T-helper 17 cell (primary cell): ENCODE measurements around the gene SHANK2. TPM values are rescaled to one million over a fixed set of nuclear protein-coding genes. Genes with fewer than 3 reads are reported as not detected.

Source experiments
- ATAC-seq: fragments of 150-1000 bp; cut with Tn5 transposase; 2 replicates; pipeline ENCODE4 v1.10.0; 2021; ENCODE audit warnings: mild to moderate bottlenecking, moderate library complexity
- DNase-seq, 3 donors: peaks; one replicate each; pipeline versions ENCODE4 v3.0.0 to v3.0.0-alpha.2; 2020 to 2021
- H3K9me3 ChIP-seq: one replicate; pipeline ENCODE4 v1.7.0; 2013; ENCODE audit warnings: low read length, mild to moderate bottlenecking; ENCODE audit not compliant: control insufficient read depth, poor library complexity, severe bottlenecking
- H3K27ac Mint-ChIP-seq: one replicate; pipeline ENCODE4 v1.8.0; 2022; ENCODE audit warnings: mild to moderate bottlenecking, moderate library complexity, mixed read lengths
- H3K27me3 Mint-ChIP-seq: one replicate; pipeline ENCODE4 v1.8.0; 2022; ENCODE audit warnings: mixed read lengths
- H3K36me3 Mint-ChIP-seq: one replicate; pipeline ENCODE4 v1.8.0; 2022; ENCODE audit warnings: low read depth, mixed read lengths
- H3K4me1 Mint-ChIP-seq: one replicate; pipeline ENCODE4 v1.8.0; 2022; ENCODE audit warnings: mild to moderate bottlenecking, mixed read lengths
- H3K4me3 Mint-ChIP-seq: one replicate; pipeline ENCODE4 v1.8.0; 2022; ENCODE audit warnings: mild to moderate bottlenecking, moderate library complexity, mixed read lengths
- total RNA-seq, 4 donors: library from RNA in 2 of 4; stranded (reverse) in 2 of 4; gene quantifications; one replicate each; pipeline ENCODE4 v1.2.3 and lab custom pipeline; 2022 to 2026

The SHANK2 gene
- total RNA-seq, 2 donors from 2014 or later = 0.37 TPM; not detected in 1

DNA sequence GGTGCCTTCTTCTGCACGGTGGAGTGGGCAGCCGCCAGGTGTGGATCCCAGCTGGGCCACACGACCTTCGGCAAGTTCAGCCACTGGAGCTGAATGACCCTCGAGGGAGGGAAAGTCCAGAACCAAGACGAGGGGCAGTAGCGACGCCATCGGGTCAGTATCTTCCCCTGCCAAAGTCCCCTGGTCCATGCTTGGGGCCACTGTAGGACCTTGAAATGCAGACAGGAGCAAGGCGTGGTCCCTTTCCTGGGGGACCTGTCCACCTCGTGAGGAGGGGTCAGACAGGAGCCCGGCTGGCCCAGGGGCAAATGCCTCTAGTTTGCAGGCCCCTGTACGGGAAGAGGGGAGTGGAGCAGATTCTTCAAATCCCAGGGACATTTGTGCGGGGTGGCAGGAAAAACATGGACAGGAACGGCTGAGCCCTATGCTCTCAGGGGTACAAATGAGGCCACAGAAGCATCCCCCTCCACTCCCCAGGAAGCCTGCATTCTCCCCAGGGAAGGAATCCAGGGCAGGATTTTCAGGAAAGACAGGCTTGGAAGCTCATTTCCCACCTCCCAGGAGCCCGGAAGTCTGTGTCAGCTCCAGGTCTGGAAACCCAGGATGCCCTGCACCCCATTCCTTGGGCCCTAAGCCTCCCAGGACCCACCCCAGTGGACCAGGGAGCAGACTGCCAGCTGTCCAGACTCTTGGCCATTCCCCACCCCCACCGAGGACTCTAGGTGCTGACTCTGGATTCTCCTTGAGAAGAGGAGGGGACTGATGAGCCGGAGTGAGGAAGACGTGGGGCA, 6.6 kb downstream of the SHANK2 start:
- no peak overlapping the region for H3K4me3 Mint-ChIP-seq
- no peak for ATAC-seq
- H3K9me3 ChIP-seq = no peaks in the 10 kb centered on the region
- no peak overlapping the region for H3K27ac Mint-ChIP-seq
- H3K36me3 Mint-ChIP-seq = peaks cover 2% of the 10 kb centered on the region
- H3K4me1 Mint-ChIP-seq = no peaks in the 10 kb centered on the region
- no peak for DNase-seq
- peaks cover 56% of the 10 kb centered on the region for H3K27me3 Mint-ChIP-seq

- Mint-ChIP-seq H3K27ac (no peak overlapping the region), H3K27me3 (peaks cover 48% of the 10 kb centered on the region), H3K4me1 (no peaks in the 10 kb centered on the region), H3K36me3 (peaks cover 2% of the 10 kb centered on the region), H3K4me3 (no peak overlapping the region)
- ATAC-seq (no peak), DNase-seq (no peak)
- no peaks in the 10 kb centered on the region for H3K9me3 ChIP-seq
Observed at GRCh38 chr11:71244116-71244810, 8.1 kb downstream of the SHANK2 start.

GRCh38 chr11:71242391-71242790, 10.0 kb downstream of the SHANK2 start:
- no peak overlapping the region for H3K27ac Mint-ChIP-seq
- DNase-seq (no peak), ATAC-seq (no peak)
- no peaks in the 10 kb centered on the region for H3K9me3 ChIP-seq
- H3K4me3 Mint-ChIP-seq = no peak overlapping the region
- H3K36me3 Mint-ChIP-seq = no peaks in the 10 kb centered on the region
- no peaks in the 10 kb centered on the region for H3K4me1 Mint-ChIP-seq
- peaks cover 48% of the 10 kb centered on the region for H3K27me3 Mint-ChIP-seq

- no peaks in the 10 kb centered on the region for H3K9me3 ChIP-seq
- DNase-seq (no peak), ATAC-seq (no peak)
- Mint-ChIP-seq H3K36me3 (no peaks in the 10 kb centered on the region), H3K27ac (no peak overlapping the region), H3K27me3 (peaks cover 54% of the 10 kb centered on the region), H3K4me1 (no peaks in the 10 kb centered on the region), H3K4me3 (no peak overlapping the region)
Observed at GRCh38 chr11:71241721-71242259, 10.6 kb downstream of the SHANK2 start.

- no peaks in the 10 kb centered on the region for H3K36me3 Mint-ChIP-seq
- peaks cover 58% of the 10 kb centered on the region for H3K27me3 Mint-ChIP-seq
- H3K4me1 Mint-ChIP-seq = no peaks in the 10 kb centered on the region
- no peak overlapping the region for H3K27ac Mint-ChIP-seq
- H3K4me3 Mint-ChIP-seq = no peak overlapping the region
- no peak for ATAC-seq
- no peak for DNase-seq
- no peaks in the 10 kb centered on the region for H3K9me3 ChIP-seq
Observed at GRCh38 chr11:71240865-71241691, 11.3 kb downstream of the SHANK2 start.

DNA sequence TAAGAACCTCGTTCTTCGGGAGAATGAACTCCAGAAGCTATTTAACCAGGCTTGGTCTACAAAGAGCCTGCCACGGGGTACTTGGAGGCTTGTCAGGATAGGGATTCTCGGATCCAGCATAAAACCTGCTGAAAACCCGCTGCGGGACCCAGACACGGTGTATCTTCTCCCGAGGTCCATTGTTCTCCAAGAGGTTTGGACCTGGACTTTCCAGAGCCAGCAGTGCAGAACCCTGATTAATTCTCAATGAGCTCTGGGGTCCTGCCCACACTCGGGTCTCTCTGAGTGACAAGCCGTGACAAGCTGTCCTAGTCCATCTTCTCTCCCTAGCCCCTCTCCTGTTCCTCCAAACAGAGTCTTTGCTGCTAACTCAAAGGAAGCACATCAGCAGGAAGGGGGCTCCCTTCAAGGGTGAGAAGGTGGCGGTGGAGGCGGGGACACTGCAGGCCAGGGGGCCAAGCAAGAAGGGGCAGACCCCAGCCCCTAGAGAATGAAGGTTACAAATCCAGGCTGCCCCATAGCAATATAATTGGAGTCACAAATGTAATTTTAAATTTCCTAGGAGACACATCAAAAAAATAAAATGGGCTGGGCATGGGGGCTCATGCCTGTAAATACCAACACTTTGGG, 12.2 kb downstream of the SHANK2 start:
- DNase-seq (no peak), ATAC-seq (no peak)
- H3K4me1 Mint-ChIP-seq = no peaks in the 10 kb centered on the region

GRCh38 chr11:71239581-71239980, 12.8 kb downstream of the SHANK2 start:
- Mint-ChIP-seq H3K4me1 (no peaks in the 10 kb centered on the region), H3K4me3 (no peak overlapping the region), H3K36me3 (no peaks in the 10 kb centered on the region), H3K27me3 (peaks cover 67% of the 10 kb centered on the region), H3K27ac (no peak overlapping the region)
- no peaks in the 10 kb centered on the region for H3K9me3 ChIP-seq
- no peak for ATAC-seq
- DNase-seq = no peak

More for the DNA sequence above, 12.2 kb downstream of the SHANK2 start:
- H3K9me3 ChIP-seq = no peaks in the 10 kb centered on the region
- peak overlapping the region; percentile 3 for H3K4me3 Mint-ChIP-seq
- no peak overlapping the region for H3K27ac Mint-ChIP-seq
- H3K36me3 Mint-ChIP-seq = no peaks in the 10 kb centered on the region
- H3K27me3 Mint-ChIP-seq = peaks cover 62% of the 10 kb centered on the region

DNA sequence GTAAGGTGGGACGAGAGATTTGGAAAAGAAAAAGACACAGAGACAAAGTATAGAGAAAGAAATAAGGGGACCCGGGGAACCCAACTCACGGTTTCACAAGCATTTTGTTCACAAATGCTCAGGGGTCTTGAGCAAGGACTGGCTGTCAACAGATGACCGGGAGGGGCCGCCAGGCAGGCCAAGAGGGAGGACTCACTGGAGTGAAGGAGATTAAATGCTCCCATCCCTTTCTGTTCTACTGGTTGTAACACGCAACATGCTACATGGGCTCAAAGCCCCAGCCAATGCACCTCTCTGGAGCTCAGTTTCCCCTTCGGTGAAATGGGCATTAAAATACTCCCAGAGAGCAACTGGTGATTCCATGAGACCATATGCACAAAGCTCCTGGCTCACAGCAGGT, 13.4 kb downstream of the SHANK2 start:
- ATAC-seq (no peak), DNase-seq (no peak)
- H3K4me3 Mint-ChIP-seq = no peak overlapping the region
- peaks cover 63% of the 10 kb centered on the region for H3K27me3 Mint-ChIP-seq
- H3K27ac Mint-ChIP-seq = no peak overlapping the region
- no peaks in the 10 kb centered on the region for H3K4me1 Mint-ChIP-seq
- H3K36me3 Mint-ChIP-seq = no peaks in the 10 kb centered on the region
- H3K9me3 ChIP-seq = no peaks in the 10 kb centered on the region

DNA sequence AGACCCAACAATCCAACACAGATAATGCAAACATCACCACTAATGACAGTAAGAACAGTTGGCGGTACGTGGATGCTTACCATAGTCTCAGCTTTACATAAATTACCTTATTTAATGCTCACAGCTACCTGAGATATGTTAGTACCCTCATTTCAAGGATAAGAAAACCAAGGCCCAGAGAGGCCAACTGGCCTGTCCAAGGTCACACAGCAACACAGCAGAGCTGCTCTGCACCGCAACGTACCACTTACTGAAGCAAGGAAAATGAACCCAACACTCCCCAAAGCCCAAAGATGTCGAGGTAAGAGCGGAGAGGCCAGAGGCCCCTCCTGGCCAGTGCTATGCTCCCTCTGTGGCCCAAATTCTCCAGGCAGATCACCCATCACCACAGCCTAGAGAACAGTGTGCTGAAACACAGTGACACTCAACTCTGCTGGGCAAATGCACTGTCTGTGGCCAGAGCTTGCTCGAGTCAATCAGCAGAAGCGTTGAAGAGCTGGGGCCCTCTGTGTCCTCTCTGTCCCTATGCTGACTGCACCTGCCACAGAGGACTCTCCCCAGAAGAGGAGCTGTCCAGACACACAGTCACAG, 14.0 kb downstream of the SHANK2 start:
- DNase-seq (no peak), ATAC-seq (no peak)
- H3K9me3 ChIP-seq = no peaks in the 10 kb centered on the region
- no peak overlapping the region for H3K27ac Mint-ChIP-seq
- H3K27me3 Mint-ChIP-seq = peaks cover 61% of the 10 kb centered on the region
- H3K36me3 Mint-ChIP-seq = no peaks in the 10 kb centered on the region
- H3K4me1 Mint-ChIP-seq = no peaks in the 10 kb centered on the region
- no peak overlapping the region for H3K4me3 Mint-ChIP-seq

- ATAC-seq (no peak), DNase-seq (no peak)
- Mint-ChIP-seq H3K4me1 (no peaks in the 10 kb centered on the region), H3K4me3 (no peak overlapping the region), H3K27ac (no peak overlapping the region), H3K27me3 (peaks cover 65% of the 10 kb centered on the region), H3K36me3 (no peaks in the 10 kb centered on the region)
- H3K9me3 ChIP-seq = no peaks in the 10 kb centered on the region
Observed at GRCh38 chr11:71237853-71238252, 14.5 kb downstream of the SHANK2 start.

GRCh38 chr11:71236836-71237475, 15.4 kb downstream of the SHANK2 start:
- Mint-ChIP-seq H3K36me3 (no peaks in the 10 kb centered on the region), H3K27ac (no peak overlapping the region), H3K4me3 (no peak overlapping the region), H3K27me3 (peaks cover 58% of the 10 kb centered on the region), H3K4me1 (no peaks in the 10 kb centered on the region)
- no peaks in the 10 kb centered on the region for H3K9me3 ChIP-seq
- DNase-seq (no peak), ATAC-seq (no peak)

- ATAC-seq = no peak
- H3K27ac Mint-ChIP-seq = no peak overlapping the region
- no peaks in the 10 kb centered on the region for H3K9me3 ChIP-seq
- H3K27me3 Mint-ChIP-seq = peaks cover 51% of the 10 kb centered on the region
- no peak for DNase-seq
- no peaks in the 10 kb centered on the region for H3K4me1 Mint-ChIP-seq
- no peaks in the 10 kb centered on the region for H3K36me3 Mint-ChIP-seq
- H3K4me3 Mint-ChIP-seq = no peak overlapping the region
Observed at GRCh38 chr11:71235719-71236118, 16.7 kb downstream of the SHANK2 start.
